HFF-Myc (cell line): Measurements from ENCODE around the gene UBE2L5.
A peak's percentile ranks its signal among the peaks of the same experiment; 100 is the strongest.

ENCODE experiments used
- DNase-seq: peaks from one replicate; pipeline ENCODE4 v3.0.0-alpha.2; 2011; ENCODE audit warnings: low read depth; ENCODE audit errors: extremely low read depth
- H3K4me3 ChIP-seq: replicated peaks from 2 replicates; pipeline ENCODE4 v1.5.1; 2011; ENCODE audit warnings: low read depth, mild to moderate bottlenecking, control low read depth, low read length
- CTCF ChIP-seq: IDR thresholded peaks from 2 replicates; pipeline ENCODE4 v1.5.1; 2012; ENCODE audit warnings: mild to moderate bottlenecking, low read depth, low read length, control low read depth; ENCODE audit errors: missing control alignments

The UBE2L5 gene

GRCh38 chr13:30463787-30464495 lies 41.6 kb downstream of the UBE2L5 start:
- H3K4me3 ChIP-seq: peak overlapping the region; percentile 86
- no peak for DNase-seq
- no peak for TF ChIP-seq CTCF

- no peak for TF ChIP-seq CTCF
- no peak for DNase-seq
- peak overlapping the region; percentile 86 for H3K4me3 ChIP-seq
These were observed 42.4 kb downstream of the UBE2L5 start for GRCh38 chr13:30464496-30465342.

GRCh38 chr13:30465343-30465592 lies 43.0 kb downstream of the UBE2L5 start:
- DNase-seq: no peak
- no peak for TF ChIP-seq CTCF
- peak overlapping the region; percentile 60 for H3K4me3 ChIP-seq

GRCh38 chr13:30465593-30466357 lies 43.5 kb downstream of the UBE2L5 start, which contains the start of gene HMGB1:
Gene HMGB1 (minus strand): TSS chr13:30465936. CDS start chr13:30463680, 2,256 bp downstream.
- peak; percentile 98 for DNase-seq
- peak within 1 kb of the TSS; percentile 86 for H3K4me3 ChIP-seq
- TF ChIP-seq CTCF: no peak

- peak overlapping the region; percentile 60 for H3K4me3 ChIP-seq
- no peak for DNase-seq
- TF ChIP-seq CTCF: no peak
These were observed 44.0 kb downstream of the UBE2L5 start for GRCh38 chr13:30466358-30466714.

- peak overlapping the region; percentile 60 for H3K4me3 ChIP-seq
- no peak for TF ChIP-seq CTCF
- DNase-seq: no peak
These were observed 44.6 kb downstream of the UBE2L5 start for GRCh38 chr13:30466841-30467252.
